HepG2 (cell line): ENCODE data around the gene ST6GALNAC2. TPM values are rescaled to one million over a fixed set of nuclear protein-coding genes. Genes with fewer than 3 reads are reported as not detected.

Experiments used
- ATRX ChIP-seq: sonication (generic); formaldehyde crosslinking; IDR thresholded peaks from 2 replicates; pipeline ENCODE4 v1.4.0; 2020; ENCODE audit warnings: missing genetic modification reagents, borderline replicate concordance
- CBX2 ChIP-seq, 2 experiments: fragments of 200-600 bp in 1 of 2; sonication (generic); formaldehyde crosslinking in 1 of 2; IDR thresholded peaks; 2 replicates each; pipeline versions ENCODE4 v1.7.0 to v1.8.1; 2018 to 2022; ENCODE audit warnings: low read depth in 2 of 2, low read length in 1 of 2, mild to moderate bottlenecking in 1 of 2, missing genetic modification reagents in 1 of 2
- HNF4G ChIP-seq, 2 experiments: sonication (generic) in 1 of 2; formaldehyde crosslinking in 1 of 2; IDR thresholded peaks; 2 replicates each; pipeline versions ENCODE4 v1.4.0 to v1.6.1; 2011 to 2020; ENCODE audit warnings: borderline replicate concordance in 2 of 2, low read depth in 2 of 2, mild to moderate bottlenecking in 2 of 2, low read length in 1 of 2, missing genetic modification reagents in 1 of 2, moderate library complexity in 1 of 2
- HOXA9 ChIP-seq: sonication (generic); formaldehyde crosslinking; IDR thresholded peaks from 2 replicates; pipeline ENCODE4 v1.8.1; 2022; ENCODE audit warnings: missing genetic modification reagents, mild to moderate bottlenecking, moderate library complexity, borderline replicate concordance
- KDM4B ChIP-seq: sonication (generic); formaldehyde crosslinking; IDR thresholded peaks from 2 replicates; pipeline ENCODE4 v1.4.0; 2020; ENCODE audit warnings: missing genetic modification reagents
- MEF2D ChIP-seq: sonication (generic); formaldehyde crosslinking; IDR thresholded peaks from 2 replicates; pipeline ENCODE4 v1.5.1; 2020; ENCODE audit warnings: mild to moderate bottlenecking, missing genetic modification reagents
- MYNN ChIP-seq: sonication (generic); formaldehyde crosslinking; IDR thresholded peaks from 2 replicates; pipeline ENCODE4 v1.4.0; 2020; ENCODE audit warnings: mild to moderate bottlenecking, low read depth, missing genetic modification reagents
- NAIF1 ChIP-seq: sonication (generic); formaldehyde crosslinking; IDR thresholded peaks from 2 replicates; pipeline ENCODE4 v1.5.0; 2020; ENCODE audit warnings: mild to moderate bottlenecking, missing genetic modification reagents, borderline replicate concordance
- ONECUT2 ChIP-seq: sonication (generic); formaldehyde crosslinking; IDR thresholded peaks from 2 replicates; pipeline ENCODE4 v1.4.0; 2020; ENCODE audit warnings: missing genetic modification reagents
- SP5 ChIP-seq: IDR thresholded peaks from 2 replicates; pipeline ENCODE4 v1.6.1; 2016; ENCODE audit warnings: low read depth, borderline replicate concordance
- TBX2 ChIP-seq: sonication (generic); formaldehyde crosslinking; IDR thresholded peaks from 2 replicates; pipeline ENCODE4 v1.5.0; 2020; ENCODE audit warnings: missing genetic modification reagents, mild to moderate bottlenecking, borderline replicate concordance
- TEAD2 ChIP-seq: sonication (generic); formaldehyde crosslinking; IDR thresholded peaks from 2 replicates; pipeline ENCODE4 v1.9.0; 2021; ENCODE audit warnings: missing genetic modification reagents
- ZMYM3 ChIP-seq: sonication (generic); formaldehyde crosslinking; IDR thresholded peaks from 2 replicates; pipeline ENCODE4 v1.5.1; 2020; ENCODE audit warnings: mild to moderate bottlenecking, missing genetic modification reagents
- ZNF556 ChIP-seq: sonication (generic); formaldehyde crosslinking; IDR thresholded peaks from 2 replicates; pipeline ENCODE4 v1.4.0; 2020; ENCODE audit warnings: mild to moderate bottlenecking, missing genetic modification reagents, borderline replicate concordance
- ZNF891 ChIP-seq: sonication (generic); formaldehyde crosslinking; IDR thresholded peaks from 2 replicates; pipeline ENCODE4 v1.5.0; 2020; ENCODE audit warnings: mild to moderate bottlenecking, missing genetic modification reagents
- polyA plus RNA-seq, 8 experiments: library from polyadenylated mRNA; depleted of rRNA in 3 of 8; stranded (reverse) in 7 of 8; unstranded in 1 of 8; fragments of >200 nt; fragmentation: Illumina TruSeq in 4 of 8; extraction: Trizol in 4 of 8; gene quantifications; 2 replicates each; pipeline versions ENCODE4 v1.2.1 to v1.2.3, GENCODE V29; 2011 to 2016; ENCODE audit warnings: low read depth in 4 of 8, missing spikeins in 1 of 8, mixed read lengths in 1 of 8; ENCODE audit not compliant: insufficient read depth in 1 of 8
- total RNA-seq, 5 experiments: library from RNA; depleted of rRNA; stranded (reverse); fragments of >200 nt; fragmentation: Illumina TruSeq; extraction: Trizol; gene quantifications; 2 replicates each; pipeline ENCODE4 v1.2.3, GENCODE V29; 2016; ENCODE audit warnings: low read depth in 1 of 5
- TF ChIP-seq, protein P1 (sequence below): sonication (generic); formaldehyde crosslinking; IDR thresholded peaks from 2 replicates; pipeline ENCODE4 v1.5.1; 2020; ENCODE audit warnings: missing genetic modification reagents, mild to moderate bottlenecking, borderline replicate concordance
- TF ChIP-seq, protein P2 (sequence below), 2 experiments: sonication (generic) in 1 of 2; formaldehyde crosslinking in 1 of 2; IDR thresholded peaks; 2 replicates each; pipeline versions ENCODE4 v1.5.1 to v1.6.1; 2011 to 2020; ENCODE audit warnings: borderline replicate concordance in 1 of 2, low read depth in 1 of 2, low read length in 1 of 2, mild to moderate bottlenecking in 1 of 2, missing genetic modification reagents in 1 of 2, moderate library complexity in 1 of 2
- TF ChIP-seq, protein P3 (sequence below): sonication (generic); formaldehyde crosslinking; IDR thresholded peaks from 2 replicates; pipeline ENCODE4 v1.4.0; 2020; ENCODE audit warnings: missing genetic modification reagents
- TF ChIP-seq, protein P4 (sequence below): sonication (generic); formaldehyde crosslinking; IDR thresholded peaks from 2 replicates; pipeline ENCODE4 v1.8.0; 2022; ENCODE audit warnings: mild to moderate bottlenecking, missing genetic modification reagents; ENCODE audit not compliant: insufficient replicate concordance
- TF ChIP-seq, protein P5 (sequence below): sonication (generic); formaldehyde crosslinking; IDR thresholded peaks from 2 replicates; pipeline ENCODE4 v1.4.0; 2020; ENCODE audit warnings: missing genetic modification reagents

The ST6GALNAC2 gene
- total and polyA plus RNA-seq, 2 of the 13 experiments (the other 11 are each of a cell fraction or from before 2014, with no cell fraction given), result 0.12 to 0.49 TPM

DNA sequence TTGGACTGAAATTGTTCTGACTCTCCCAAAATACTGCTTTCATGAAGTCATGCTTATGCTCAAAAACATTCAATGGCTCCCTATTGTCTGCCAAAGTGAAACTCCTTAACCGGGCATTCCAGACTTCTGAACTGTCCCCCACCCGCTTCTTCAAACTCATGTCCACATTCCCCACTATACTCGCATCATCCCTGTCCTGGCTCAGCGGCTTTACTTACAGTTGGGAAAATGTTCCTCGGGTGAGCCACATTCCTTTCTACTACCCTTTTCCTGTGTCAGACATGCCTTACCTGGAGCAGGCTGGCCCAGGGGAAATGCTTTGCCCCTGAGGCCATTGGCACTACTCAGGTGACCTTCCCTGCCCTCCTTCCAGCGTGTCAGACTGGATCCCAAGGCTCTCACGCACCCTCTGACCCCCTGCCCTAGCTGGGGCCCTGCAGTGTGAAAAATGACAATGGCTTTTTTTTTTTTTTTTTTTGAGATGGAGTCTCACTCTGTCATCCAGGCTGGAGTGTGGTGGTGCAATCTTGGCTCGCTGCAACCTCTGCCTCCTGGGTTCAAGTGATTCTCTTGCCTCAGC lies 53.5 kb downstream of the ST6GALNAC2 start (continued):
- TF ChIP-seq ZMYM3, result peak; percentile 89
- TF ChIP-seq HOXA9 (CRISPR knock-in tag), result no peak
- TF ChIP-seq, protein P1, sequence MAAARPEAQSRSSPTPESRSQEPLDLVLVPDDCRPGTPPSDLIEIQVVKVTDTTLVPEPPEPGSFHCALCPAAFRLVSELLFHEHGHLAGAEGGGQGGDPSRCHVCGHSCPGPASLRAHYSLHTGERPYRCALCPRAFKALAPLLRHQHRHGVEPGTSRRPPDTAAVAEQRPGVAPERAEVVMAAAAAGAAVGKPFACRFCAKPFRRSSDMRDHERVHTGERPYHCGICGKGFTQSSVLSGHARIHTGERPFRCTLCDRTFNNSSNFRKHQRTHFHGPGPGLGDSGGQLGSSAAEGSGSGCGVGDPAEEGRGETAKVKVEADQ (CRISPR knock-in tag), result no peak
- no peak for TF ChIP-seq CBX2 (IDR thresholded peaks at IDR 0.05; ENCODE audit: low read depth, low read length)
- TF ChIP-seq CBX2 (CRISPR knock-in tag; IDR thresholded peaks at IDR 0.05; ENCODE audit: low read depth), result no peak
- no peak for TF ChIP-seq ZNF891 (CRISPR knock-in tag)
- TF ChIP-seq, protein P2, sequence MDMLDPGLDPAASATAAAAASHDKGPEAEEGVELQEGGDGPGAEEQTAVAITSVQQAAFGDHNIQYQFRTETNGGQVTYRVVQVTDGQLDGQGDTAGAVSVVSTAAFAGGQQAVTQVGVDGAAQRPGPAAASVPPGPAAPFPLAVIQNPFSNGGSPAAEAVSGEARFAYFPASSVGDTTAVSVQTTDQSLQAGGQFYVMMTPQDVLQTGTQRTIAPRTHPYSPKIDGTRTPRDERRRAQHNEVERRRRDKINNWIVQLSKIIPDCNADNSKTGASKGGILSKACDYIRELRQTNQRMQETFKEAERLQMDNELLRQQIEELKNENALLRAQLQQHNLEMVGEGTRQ (IDR thresholded peaks at IDR 0.05; ENCODE audit: low read depth, low read length), result no peak
- TF ChIP-seq, protein P2 (CRISPR knock-in tag; IDR thresholded peaks at IDR 0.05; ENCODE audit: borderline replicate concordance), result no peak
- peak; percentile 26 for TF ChIP-seq TBX2 (CRISPR knock-in tag)
- TF ChIP-seq KDM4B (CRISPR knock-in tag), result no peak
- TF ChIP-seq ZNF556 (CRISPR knock-in tag), result no peak
- 0 out of 2 replicates have a peak, but pooled peaks have one; percentile 17 for TF ChIP-seq HNF4G (IDR thresholded peaks at IDR 0.05; ENCODE audit: borderline replicate concordance, low read depth, low read length)
- no peak for TF ChIP-seq HNF4G (CRISPR knock-in tag; IDR thresholded peaks at IDR 0.05; ENCODE audit: borderline replicate concordance, low read depth)
- TF ChIP-seq SP5, result no peak
- TF ChIP-seq MYNN, result no peak
- TF ChIP-seq ATRX, result no peak
- no peak for TF ChIP-seq NAIF1 (CRISPR knock-in tag)
- TF ChIP-seq ONECUT2 (CRISPR knock-in tag), result no peak
- TF ChIP-seq, protein P3, sequence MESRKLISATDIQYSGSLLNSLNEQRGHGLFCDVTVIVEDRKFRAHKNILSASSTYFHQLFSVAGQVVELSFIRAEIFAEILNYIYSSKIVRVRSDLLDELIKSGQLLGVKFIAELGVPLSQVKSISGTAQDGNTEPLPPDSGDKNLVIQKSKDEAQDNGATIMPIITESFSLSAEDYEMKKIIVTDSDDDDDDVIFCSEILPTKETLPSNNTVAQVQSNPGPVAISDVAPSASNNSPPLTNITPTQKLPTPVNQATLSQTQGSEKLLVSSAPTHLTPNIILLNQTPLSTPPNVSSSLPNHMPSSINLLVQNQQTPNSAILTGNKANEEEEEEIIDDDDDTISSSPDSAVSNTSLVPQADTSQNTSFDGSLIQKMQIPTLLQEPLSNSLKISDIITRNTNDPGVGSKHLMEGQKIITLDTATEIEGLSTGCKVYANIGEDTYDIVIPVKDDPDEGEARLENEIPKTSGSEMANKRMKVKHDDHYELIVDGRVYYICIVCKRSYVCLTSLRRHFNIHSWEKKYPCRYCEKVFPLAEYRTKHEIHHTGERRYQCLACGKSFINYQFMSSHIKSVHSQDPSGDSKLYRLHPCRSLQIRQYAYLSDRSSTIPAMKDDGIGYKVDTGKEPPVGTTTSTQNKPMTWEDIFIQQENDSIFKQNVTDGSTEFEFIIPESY (CRISPR knock-in tag), result peak; percentile 48
- no peak for TF ChIP-seq MEF2D (CRISPR knock-in tag)
- no peak for TF ChIP-seq TEAD2 (CRISPR knock-in tag)
- TF ChIP-seq, protein P4, sequence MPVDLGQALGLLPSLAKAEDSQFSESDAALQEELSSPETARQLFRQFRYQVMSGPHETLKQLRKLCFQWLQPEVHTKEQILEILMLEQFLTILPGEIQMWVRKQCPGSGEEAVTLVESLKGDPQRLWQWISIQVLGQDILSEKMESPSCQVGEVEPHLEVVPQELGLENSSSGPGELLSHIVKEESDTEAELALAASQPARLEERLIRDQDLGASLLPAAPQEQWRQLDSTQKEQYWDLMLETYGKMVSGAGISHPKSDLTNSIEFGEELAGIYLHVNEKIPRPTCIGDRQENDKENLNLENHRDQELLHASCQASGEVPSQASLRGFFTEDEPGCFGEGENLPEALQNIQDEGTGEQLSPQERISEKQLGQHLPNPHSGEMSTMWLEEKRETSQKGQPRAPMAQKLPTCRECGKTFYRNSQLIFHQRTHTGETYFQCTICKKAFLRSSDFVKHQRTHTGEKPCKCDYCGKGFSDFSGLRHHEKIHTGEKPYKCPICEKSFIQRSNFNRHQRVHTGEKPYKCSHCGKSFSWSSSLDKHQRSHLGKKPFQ, result no peak
- TF ChIP-seq, protein P5, sequence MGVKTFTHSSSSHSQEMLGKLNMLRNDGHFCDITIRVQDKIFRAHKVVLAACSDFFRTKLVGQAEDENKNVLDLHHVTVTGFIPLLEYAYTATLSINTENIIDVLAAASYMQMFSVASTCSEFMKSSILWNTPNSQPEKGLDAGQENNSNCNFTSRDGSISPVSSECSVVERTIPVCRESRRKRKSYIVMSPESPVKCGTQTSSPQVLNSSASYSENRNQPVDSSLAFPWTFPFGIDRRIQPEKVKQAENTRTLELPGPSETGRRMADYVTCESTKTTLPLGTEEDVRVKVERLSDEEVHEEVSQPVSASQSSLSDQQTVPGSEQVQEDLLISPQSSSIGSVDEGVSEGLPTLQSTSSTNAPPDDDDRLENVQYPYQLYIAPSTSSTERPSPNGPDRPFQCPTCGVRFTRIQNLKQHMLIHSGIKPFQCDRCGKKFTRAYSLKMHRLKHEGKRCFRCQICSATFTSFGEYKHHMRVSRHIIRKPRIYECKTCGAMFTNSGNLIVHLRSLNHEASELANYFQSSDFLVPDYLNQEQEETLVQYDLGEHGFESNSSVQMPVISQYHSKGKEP, result no peak
